SK-N-MC (cell line): ENCODE results near the gene SLC16A5.

Experiments
- EZH2 ChIP-seq: fragments of 200-600 bp; sonication (generic); IDR thresholded peaks from one replicate; pipeline ENCODE4 v1.6.1; 2017; ENCODE audit warnings: antibody characterized with exemption
- FOXP2 ChIP-seq: optimal IDR thresholded peaks from 2 replicates; pipeline ENCODE3; 2011; ENCODE audit warnings: mild to moderate bottlenecking, moderate library complexity; ENCODE audit not compliant: insufficient read depth; ENCODE audit errors: extremely low read length, control extremely low read depth
- POLR2AphosphoS5 ChIP-seq: IDR thresholded peaks from 2 replicates; pipeline ENCODE4 v1.6.1; 2012; ENCODE audit warnings: mild to moderate bottlenecking, low read depth, low read length, borderline replicate concordance

DNA sequence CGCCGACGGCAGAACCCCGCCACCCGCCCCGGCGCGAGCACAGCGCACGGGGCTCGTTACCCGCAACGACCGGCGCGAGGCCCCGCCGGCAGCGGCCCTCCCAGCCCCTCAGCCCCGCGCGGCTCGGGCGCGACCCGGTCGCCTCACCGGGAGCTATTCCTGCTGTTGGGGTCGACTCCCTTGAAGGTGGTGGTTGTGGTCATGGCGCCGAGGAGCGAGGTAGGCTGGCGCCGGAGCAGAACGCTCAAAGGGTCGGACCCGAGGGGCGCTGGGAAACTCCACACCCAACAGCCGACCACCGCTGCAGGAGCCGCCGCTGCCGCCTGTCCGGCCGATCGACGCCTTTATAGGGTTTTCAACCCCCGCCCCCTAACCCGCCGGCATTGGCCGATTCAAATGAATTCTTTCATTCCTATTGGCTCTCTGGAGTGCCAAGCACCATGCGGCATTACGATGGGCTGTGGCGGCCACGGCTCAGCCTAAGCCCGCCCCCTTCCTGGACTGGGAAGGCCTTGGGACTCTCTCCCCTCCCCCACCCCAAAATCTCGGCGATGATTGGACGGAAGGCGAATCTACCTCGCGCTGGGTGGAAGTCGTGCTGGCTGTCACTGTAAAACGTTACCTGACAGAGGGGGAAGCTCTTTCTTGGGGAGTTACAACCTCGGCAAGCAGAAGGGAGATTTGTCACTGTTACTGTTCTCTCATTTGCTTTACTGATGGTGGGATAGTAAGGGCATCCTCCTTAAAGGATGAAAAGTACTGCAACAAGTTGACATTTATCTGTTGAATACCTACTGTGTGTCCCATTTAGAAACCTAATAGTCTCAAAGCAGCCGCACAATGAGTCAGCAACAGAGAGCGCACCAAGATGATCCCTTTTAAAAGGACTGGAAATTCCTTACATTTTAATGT lies 66.7 kb downstream of the SLC16A5 start, which contains the start of gene JPT1:
- TF ChIP-seq EZH2 (no peak), POLR2AphosphoS5 (peak; percentile 99), FOXP2 (no peak)
